OCI-M2 (cell line): ENCODE results near the gene CNTFR.

Experiments
- DNase-seq: peaks from one replicate; lab custom pipeline; 2025; ENCODE audit not compliant: unreplicated experiment; lab: John Stamatoyannopoulos, UW

Gene CNTFR

GRCh38 chr9:34620061-34620994 is 30.8 kb upstream of the CNTFR start, which contains the start of gene DCTN3:
DCTN3 (minus strand) TSS chr9:34620495; CDS start chr9:34620464, 31 bp downstream.
- DNase-seq = peak; percentile 86

- DNase-seq = no peak
Measured at GRCh38 chr9:34615132-34615531, 25.6 kb upstream of the CNTFR start.

GRCh38 chr9:34612788-34613390 is 23.4 kb upstream of the CNTFR start:
- no peak for DNase-seq

DNA sequence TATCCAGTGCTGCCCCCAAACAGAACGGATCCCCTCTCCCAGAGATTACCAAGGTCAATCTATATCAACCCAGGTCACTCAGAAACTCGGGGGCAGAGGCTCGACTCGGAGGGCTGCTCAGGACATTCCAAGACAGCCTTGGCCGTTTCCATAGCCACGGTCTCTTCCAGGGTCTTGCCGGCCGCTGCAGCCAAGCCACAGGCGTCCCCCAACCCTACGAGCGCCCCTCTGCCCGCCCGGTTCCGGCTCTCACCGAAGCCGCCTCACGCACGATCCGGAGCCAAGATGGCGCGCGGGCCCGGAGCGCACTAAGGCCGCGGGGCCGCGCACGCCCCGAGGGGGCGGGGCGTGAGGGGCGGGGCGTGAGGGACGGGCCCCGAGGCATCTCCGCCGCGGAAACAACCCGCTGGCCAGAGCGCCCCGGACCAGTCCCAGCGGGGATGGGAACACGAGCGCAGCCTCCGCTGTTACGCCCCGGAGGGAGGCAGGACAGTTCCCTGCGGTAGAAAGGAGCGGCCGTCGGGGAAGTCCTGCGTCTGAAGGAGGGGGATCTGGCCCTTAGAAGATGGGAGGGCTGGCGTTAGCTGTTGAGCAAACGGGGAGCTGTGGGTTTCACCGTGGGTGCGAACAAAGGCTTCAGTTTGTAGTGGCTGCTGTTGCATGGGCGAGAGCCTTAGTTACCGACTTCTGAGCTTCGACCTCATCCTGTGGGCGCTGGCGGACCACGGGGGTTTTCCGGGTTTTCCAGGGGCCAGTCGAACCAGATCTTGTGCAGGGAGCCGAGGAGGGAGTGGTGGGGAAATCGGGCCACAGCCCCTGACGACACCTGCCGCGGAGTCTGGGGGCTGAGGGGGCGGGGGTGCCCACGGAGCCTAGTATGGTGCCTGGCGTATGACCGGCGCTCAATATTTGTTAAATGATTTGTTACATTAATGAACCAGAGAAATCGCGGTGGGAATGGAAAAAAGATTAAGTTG is 22.6 kb upstream of the CNTFR start, which contains the start of gene RPP25L:
RPP25L (minus strand) TSS at position 287 of the 977 bp plus-strand sequence. CDS start 801 bp downstream, outside the sequence.
- no peak for DNase-seq

- no peak for DNase-seq
Measured at GRCh38 chr9:34611251-34611810, 21.8 kb upstream of the CNTFR start.

DNA sequence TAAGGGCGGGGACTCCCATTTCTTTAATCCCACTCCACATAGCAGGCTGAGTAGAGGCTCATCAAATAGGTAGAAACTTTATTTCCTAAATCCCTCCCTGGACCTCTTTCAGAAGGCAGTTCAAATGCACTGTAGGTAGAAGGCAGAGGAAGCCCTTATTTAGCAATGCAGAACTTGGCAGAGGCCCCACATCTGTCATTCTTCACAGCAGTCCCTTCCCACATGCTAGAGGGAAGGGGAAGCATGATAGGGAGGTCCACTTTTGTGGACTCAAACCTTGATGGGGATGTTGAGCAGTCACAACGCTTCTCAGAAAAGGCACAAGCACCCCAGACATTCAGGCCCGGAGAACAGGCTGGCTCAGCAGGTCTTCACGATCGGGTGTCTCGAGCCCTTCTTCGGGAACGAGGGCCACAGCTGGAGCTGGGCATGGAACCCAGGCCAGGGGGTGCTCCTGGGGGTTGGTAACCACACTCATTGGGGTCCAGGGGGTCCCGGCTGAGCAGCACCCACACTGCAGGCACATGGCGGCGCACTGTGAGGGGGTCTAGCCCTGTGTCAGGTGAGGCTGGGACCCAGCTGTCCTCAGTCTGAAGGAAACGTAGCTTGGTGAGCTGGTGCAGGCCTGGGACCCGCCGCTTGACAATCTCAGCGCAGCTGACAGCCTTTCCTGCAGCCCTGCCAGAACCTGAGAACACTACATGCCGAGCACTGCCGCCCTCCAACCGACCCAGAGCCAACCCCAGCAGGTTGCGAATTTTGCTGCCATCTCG is 21.1 kb upstream of the CNTFR start:
- no peak for DNase-seq

DNA sequence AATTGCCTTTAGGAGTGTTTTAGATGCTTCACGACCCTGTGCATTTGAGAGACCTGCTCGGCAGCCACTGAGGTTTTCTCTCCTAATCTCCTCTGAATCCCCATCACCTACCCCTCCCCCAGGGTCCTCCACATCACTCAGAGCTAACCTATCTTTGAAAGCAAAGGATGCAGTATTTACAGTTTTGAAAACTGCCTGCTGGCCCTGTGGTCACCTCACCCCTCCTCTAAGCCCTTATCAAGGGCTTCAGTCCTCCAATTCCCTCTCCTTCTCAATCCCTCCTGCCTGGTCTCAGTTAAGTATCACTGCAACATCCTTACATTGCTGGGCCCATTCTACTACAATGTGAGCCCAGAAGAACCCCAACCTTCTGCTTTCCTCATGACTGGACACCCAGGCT is 17.8 kb upstream of the CNTFR start:
- no peak for DNase-seq

- no peak for DNase-seq
Measured at GRCh38 chr9:34606905-34607304, 17.4 kb upstream of the CNTFR start.

- no peak for DNase-seq
Measured at GRCh38 chr9:34606190-34606589, 16.7 kb upstream of the CNTFR start.

GRCh38 chr9:34603610-34604231 is 14.2 kb upstream of the CNTFR start:
- peak; percentile 65 for DNase-seq

DNA sequence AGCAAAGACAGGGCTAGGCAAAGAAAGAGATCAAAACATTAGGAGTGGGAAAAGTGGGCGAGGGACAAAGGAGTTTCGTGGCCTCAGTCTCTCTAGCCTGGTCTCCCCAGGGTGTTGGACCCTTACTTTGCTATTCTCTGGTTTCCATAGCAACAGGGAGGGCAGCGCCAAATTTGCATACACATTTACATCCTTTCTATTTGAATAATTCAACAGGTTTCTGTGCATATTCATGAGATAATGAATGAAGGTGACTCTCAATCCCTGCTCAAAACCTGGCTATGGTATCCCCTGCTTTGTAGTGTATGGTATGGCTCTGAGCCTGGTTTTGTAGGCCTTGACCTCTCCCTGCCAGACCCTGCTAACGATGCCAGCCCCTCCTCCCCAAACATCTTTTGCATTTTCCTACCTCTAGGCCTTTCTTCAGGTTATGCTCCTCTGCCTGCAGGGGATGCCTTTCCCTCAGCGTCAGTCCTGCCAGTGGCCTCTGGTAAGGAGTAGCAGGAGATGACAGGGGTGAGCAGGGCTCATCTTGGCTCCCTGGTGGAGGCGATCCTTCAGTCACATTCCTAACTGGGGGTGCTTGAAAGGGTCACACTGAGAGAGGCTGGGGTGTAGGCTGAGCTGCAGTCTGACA is 12.5 kb upstream of the CNTFR start:
- DNase-seq = no peak

- DNase-seq = no peak
Measured at GRCh38 chr9:34600908-34601307, 11.4 kb upstream of the CNTFR start.

GRCh38 chr9:34599546-34599945 is 10.0 kb upstream of the CNTFR start:
- DNase-seq = no peak

GRCh38 chr9:34594177-34594576 is 4.7 kb upstream of the CNTFR start:
- DNase-seq = no peak

- DNase-seq = no peak
Measured at GRCh38 chr9:34592895-34593601, 3.5 kb upstream of the CNTFR start.

GRCh38 chr9:34591917-34592866 is 2.7 kb upstream of the CNTFR start:
- DNase-seq = no peak

DNA sequence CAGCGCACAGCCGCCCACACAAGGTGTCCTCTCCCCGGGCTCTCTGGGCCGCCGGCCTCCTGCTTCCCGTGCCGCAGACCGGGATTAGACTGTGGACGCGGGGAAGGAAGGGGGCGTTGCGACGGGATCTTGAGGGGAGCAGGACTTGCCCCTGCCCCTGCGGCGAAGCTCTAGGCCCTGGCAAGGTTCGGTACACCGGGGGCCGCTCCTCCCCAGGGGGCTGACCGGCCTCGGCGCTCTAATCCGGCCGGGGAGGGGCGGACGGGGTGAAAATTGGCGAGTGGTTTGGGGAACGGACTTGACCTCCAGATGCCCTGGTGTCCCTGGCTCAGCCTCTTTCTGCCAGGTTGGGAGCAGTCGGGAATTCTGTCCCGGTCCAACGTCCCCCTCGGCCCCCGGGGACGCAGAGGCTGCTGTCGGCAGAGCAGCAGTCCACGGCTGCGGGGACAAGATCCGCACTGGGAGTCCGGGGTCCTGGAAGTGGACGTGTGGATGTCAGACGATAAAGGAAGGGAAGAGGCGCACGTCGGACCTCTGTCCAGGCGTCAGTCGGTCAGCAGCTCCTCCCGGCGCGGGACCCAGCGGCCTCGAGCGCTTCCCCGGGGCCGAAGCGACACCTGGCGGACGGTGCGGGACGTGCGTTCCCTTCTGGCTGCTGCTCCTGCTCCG is 1.9 kb upstream of the CNTFR start:
- no peak for DNase-seq
